Rectal smooth muscle tissue (tissue), 1 donor: ENCODE results near the gene TOR1B.

Source experiments
- H3K27ac ChIP-seq: one replicate; pipeline ENCODE4 v1.7.0; 2013; ENCODE audit warnings: low read depth, low read length, inconsistent platforms
- H3K27me3 ChIP-seq: one replicate; pipeline ENCODE4 v1.7.0; 2013; ENCODE audit warnings: low read length; ENCODE audit not compliant: control insufficient read depth, insufficient read depth
- H3K36me3 ChIP-seq: one replicate; pipeline ENCODE4 v1.7.0; 2013; ENCODE audit warnings: low read length; ENCODE audit not compliant: control insufficient read depth, insufficient read depth
- H3K4me1 ChIP-seq: one replicate; pipeline ENCODE4 v1.7.0; 2013; ENCODE audit warnings: low read length; ENCODE audit not compliant: control insufficient read depth, insufficient read depth
- H3K4me3 ChIP-seq: one replicate; pipeline ENCODE4 v1.7.0; 2013; ENCODE audit warnings: low read length
- H3K9ac ChIP-seq: one replicate; pipeline ENCODE4 v1.7.0; 2013; ENCODE audit warnings: low read length

Gene TOR1B

DNA sequence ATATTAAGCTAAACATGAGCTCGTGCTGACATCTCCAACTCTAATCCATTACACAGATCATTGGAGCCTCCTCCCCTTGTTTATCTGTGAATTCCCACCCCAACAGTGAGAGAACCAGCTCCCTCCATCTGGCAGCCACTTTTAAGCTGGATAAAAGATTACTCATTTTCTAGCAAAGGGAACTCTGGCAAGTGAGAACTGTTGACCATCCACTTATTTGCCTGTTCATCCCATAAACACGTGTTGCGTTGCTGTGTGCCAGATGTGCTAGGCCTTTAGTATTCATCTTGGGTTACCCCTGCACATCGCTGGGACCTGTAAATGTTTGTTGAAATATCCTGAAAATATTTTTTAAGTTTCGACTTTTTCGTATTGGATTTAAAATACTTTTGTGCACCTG lies 23.4 kb downstream of the TOR1B start:
- Histone ChIP-seq H3K9ac (no peak overlapping the region), H3K4me3 (no peak overlapping the region), H3K27me3 (no peaks in the 10 kb centered on the region), H3K36me3 (peaks cover 10% of the 10 kb centered on the region), H3K4me1 (peaks cover 5% of the 10 kb centered on the region), H3K27ac (no peak overlapping the region)

DNA sequence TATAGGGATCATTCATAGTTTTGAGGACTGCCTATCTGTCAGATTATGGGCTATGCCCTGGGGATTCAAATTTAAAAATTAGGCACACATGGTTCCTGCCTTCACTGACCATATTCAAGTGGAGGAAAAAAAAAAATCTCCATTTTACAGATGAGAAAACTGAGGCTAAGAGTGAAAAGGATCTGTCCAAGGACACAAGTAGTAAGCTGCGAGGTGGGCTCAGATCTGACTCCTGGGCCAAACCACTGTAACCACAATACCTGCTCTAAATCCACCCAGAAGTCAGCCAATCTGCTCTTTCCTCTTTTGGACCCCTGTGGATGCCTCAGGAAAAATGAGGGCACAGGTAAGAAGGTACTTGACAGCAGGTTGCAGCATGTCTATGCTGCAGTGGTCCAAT lies 23.8 kb downstream of the TOR1B start:
- Histone ChIP-seq H3K4me1 (peaks cover 5% of the 10 kb centered on the region), H3K4me3 (no peak overlapping the region), H3K27ac (no peak overlapping the region), H3K9ac (no peak overlapping the region), H3K36me3 (peaks cover 9% of the 10 kb centered on the region), H3K27me3 (no peaks in the 10 kb centered on the region)

DNA sequence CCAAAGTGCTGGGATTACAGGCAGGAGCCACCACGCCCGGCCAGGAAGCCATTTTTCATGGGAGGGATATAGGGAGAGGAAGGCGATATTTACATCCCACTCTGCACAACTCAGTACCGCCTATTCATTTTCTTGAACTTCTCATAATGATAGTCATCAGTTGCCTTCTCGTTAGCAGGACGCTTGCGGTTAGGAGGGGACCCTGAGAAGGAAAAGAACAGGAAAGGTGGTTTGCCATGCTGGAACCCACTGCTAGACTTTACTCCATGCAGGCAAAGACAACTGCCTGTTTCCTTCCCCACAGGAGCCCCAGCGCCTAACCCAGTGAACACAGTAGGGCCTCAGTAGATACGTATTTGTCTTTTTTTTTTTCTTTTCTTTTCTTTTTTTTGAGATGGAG lies 25.1 kb downstream of the TOR1B start:
- H3K36me3 ChIP-seq, result peaks cover 9% of the 10 kb centered on the region
- H3K4me1 ChIP-seq, result peaks cover 1% of the 10 kb centered on the region
- no peaks in the 10 kb centered on the region for H3K27me3 ChIP-seq
- no peak overlapping the region for H3K27ac ChIP-seq
- H3K4me3 ChIP-seq, result no peak overlapping the region
- no peak overlapping the region for H3K9ac ChIP-seq

DNA sequence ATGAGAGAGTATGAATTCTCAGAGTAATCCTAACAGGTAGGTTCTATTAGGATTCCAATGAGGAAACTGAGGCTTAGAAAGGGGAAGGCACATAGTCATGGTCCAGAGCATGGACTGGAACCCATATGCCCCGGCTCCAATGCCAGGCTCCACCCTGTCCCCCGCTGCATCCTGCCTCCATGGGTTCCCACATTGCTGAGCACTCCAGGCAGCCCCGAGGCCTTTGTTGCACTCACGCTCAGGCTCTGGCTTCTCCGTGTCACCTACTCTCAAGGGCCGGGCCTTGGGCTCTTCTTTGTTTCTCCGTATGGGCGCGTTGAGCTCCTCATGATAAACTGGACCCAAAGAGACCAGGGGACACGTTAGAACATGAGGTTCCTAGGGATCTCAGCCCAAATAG lies 26.0 kb downstream of the TOR1B start:
- peaks cover 9% of the 10 kb centered on the region for H3K36me3 ChIP-seq

DNA sequence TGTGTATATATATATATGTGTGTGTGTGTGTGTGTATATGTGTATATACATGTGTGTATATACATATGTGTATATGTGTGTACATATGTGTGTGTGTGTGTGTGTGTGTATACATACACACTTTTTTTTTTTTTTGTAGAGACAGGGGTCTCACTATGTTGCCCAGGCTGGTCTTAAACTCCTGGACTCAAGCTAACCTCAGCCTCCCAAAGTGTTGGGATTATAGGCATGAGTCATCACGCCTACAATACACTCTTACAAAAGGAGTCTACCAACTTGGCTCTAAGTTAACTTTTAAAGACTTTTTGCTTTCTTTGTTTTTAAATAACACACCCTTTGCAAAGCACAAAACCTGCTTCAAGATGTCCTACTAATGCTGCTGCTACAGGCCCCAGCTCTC lies 30.0 kb downstream of the TOR1B start:
- Histone ChIP-seq H3K36me3 (peaks cover 9% of the 10 kb centered on the region), H3K4me1 (no peaks in the 10 kb centered on the region), H3K4me3 (no peak overlapping the region), H3K9ac (no peak overlapping the region), H3K27ac (no peak overlapping the region), H3K27me3 (no peaks in the 10 kb centered on the region)

More for the DNA sequence above, 26.0 kb downstream of the TOR1B start:
- Histone ChIP-seq H3K4me3 (no peak overlapping the region), H3K4me1 (no peaks in the 10 kb centered on the region), H3K27me3 (no peaks in the 10 kb centered on the region), H3K27ac (no peak overlapping the region), H3K9ac (no peak overlapping the region)

DNA sequence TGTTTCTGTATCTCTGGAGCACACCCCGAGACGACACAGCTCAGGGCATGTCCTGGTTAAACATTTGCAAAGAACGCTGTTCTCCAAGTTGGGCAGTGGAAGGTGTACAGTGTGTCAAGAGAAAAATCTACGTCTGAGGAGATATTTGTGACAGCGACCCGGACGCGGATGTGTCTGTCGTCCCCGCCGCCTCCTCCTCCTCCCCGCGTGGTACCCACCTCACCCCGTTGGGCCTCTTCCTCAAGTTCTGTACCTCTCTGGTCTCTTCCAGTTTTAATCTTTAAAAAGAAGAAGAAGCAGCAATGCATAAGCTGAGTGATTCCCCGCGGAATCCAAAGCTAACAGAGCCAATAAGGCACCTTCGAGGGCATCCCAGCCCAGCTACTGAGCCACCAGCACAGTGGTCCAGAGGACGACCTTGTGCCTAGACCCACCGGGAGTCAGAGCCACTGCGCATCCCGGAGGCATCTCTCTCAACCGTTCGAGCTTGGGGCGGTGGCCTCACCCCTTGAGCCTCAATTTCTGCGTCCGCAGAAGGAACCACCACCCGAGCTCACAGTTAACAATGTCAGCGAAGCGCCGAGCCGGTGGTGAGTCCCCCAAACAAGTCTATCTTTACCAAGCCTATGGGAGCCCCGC lies 31.6 kb downstream of the TOR1B start:
- Histone ChIP-seq H3K27me3 (no peaks in the 10 kb centered on the region), H3K36me3 (peaks cover 2% of the 10 kb centered on the region), H3K27ac (peak overlapping the region; percentile 81), H3K9ac (peak overlapping the region; percentile 91), H3K4me3 (peak overlapping the region; percentile 98), H3K4me1 (peaks cover 2% of the 10 kb centered on the region)

DNA sequence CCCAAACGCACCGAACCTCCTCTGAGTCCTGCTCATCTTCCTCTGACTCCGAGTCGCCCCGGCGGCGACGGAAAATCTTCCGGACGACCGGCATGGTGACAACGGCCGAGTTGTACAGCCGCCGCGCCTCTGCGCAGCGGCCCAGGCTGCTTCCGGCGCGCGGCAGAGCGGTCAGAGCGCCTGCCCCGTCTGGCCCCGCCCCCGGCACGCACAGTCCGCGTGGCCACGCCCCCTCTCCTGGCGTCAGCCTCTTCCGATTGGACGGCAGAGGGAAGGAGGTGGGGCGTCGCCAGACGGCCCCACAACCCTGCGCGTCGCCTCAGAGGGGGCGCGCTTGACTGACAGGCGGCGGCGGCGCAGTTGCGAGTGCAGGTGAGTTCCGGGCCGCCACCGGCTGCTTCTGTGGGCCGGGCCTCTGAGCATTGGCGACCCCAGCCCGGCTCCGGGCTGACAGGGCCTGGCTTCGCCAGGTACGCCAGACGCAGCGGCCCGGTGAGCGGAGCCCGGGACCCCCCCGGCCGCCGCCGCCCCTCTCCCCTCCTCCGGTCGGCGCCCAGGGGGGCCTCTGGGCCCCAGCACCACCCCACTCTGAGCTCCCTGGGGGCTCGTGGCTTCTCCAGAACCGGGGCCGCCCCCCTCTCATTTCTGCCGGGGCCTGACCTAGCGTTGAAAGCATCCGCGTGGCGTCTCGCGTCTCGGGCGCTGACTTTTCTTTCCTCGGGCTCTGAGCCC lies 32.3 kb downstream of the TOR1B start, which contains the start of the genes C9orf78 and USP20:
C9orf78 (minus strand) TSS at position 148 of the 732 bp plus-strand sequence; CDS start at position 94, 54 bp downstream.
USP20 (plus strand) TSS at position 331 of the 732 bp plus-strand sequence. CDS start 17,098 bp downstream, outside the sequence.
- Histone ChIP-seq H3K27me3 (no peaks in the 10 kb centered on the region), H3K4me3 (peak within 1 kb of the TSS; percentile 98), H3K9ac (peak within 1 kb of the TSS; percentile 91), H3K27ac (peak within 1 kb of the TSS; percentile 86), H3K36me3 (no peaks in the 10 kb centered on the region), H3K4me1 (peaks cover 2% of the 10 kb centered on the region)

DNA sequence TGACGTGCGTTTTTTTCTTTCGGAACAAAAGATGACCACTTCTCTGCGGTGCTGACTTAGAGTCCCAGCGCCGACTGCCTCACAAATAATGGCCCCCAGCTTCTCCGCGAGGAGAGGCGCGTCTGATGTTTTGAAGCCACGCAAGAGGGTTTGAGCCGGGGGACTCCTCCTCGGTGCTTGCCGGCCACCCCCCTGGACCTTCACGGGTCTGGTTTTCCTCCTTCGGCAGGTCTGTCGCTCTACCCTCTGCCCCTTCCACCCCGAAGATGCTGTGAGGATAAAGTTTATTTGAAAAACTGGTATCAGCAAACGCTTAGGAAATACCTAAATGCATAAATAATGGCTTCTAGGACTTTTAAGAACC lies 32.9 kb downstream of the TOR1B start:
- Histone ChIP-seq H3K4me3 (peak overlapping the region; percentile 76), H3K4me1 (peaks cover 2% of the 10 kb centered on the region)

DNA sequence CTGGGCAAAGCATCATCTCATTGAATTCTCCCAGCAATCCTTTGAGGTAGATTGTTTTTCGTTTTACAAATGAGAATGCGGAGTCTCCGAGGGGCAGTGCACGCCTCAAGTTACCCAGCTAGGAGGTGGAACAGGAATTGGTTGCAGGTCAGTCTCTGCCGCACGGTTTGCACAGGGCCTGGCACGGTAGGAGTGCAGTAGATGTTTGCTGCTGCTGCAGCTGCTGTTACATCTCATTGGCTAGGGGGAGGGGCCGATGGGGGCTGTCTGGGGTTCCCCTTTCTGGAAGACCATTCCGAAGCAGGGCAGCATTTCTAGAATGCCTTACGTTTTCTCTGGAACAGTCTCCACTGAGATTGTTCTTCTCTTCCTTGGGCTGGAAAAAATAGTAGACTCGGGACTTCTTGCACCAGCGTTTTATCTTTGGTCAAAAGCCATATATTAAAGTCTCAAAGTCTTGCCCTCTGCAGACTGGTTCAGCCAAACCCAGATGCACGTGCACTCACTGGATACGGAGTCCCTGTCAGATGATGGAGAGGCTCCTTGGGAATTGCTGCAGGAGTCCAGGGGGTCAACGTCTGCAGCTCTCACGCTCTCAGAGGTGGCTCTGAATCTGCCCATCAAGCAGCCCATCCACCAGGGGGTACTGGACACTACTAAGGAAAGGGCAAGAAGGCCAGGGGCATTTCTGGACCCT lies 33.5 kb downstream of the TOR1B start:
- H3K9ac ChIP-seq, result no peak overlapping the region
- H3K27me3 ChIP-seq, result no peaks in the 10 kb centered on the region
- H3K27ac ChIP-seq, result peak overlapping the region; percentile 86
- H3K4me3 ChIP-seq, result peak overlapping the region; percentile 76
- no peaks in the 10 kb centered on the region for H3K36me3 ChIP-seq
- H3K4me1 ChIP-seq, result peaks cover 2% of the 10 kb centered on the region

More for the DNA sequence above, 32.9 kb downstream of the TOR1B start:
- Histone ChIP-seq H3K36me3 (no peaks in the 10 kb centered on the region), H3K27ac (peak overlapping the region; percentile 86), H3K27me3 (no peaks in the 10 kb centered on the region), H3K9ac (peak overlapping the region; percentile 78)

DNA sequence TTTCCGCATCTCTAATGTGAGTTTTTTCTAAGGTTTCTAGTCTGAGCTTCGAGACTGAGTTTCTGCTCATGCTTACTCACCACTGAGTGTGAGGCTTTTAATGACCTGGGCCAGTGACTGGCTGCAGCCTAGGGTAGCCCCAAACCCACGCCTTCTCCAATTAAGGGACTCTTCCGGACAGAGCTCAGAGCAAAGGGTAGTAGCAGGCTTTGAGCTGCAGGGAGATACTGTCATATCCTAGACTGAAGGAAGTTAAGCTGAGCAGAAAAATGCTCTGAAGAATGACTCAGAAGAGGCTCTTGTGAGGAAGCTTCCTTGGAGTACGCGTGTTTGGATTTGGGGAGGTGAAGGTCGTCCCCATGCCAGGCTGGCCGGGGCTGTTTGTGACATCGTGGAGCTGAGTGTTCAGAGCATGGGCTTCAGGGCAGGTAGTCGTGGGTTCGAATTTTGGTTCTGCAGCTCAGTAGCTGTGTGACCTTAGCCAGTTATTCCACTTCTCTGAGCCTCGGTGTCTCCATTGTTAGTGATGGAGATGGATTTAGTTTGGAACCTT lies 35.8 kb downstream of the TOR1B start:
- no peak overlapping the region for H3K27ac ChIP-seq
- H3K36me3 ChIP-seq, result no peaks in the 10 kb centered on the region
- H3K4me3 ChIP-seq, result no peak overlapping the region
- no peaks in the 10 kb centered on the region for H3K27me3 ChIP-seq
- no peak overlapping the region for H3K9ac ChIP-seq
- peaks cover 2% of the 10 kb centered on the region for H3K4me1 ChIP-seq

DNA sequence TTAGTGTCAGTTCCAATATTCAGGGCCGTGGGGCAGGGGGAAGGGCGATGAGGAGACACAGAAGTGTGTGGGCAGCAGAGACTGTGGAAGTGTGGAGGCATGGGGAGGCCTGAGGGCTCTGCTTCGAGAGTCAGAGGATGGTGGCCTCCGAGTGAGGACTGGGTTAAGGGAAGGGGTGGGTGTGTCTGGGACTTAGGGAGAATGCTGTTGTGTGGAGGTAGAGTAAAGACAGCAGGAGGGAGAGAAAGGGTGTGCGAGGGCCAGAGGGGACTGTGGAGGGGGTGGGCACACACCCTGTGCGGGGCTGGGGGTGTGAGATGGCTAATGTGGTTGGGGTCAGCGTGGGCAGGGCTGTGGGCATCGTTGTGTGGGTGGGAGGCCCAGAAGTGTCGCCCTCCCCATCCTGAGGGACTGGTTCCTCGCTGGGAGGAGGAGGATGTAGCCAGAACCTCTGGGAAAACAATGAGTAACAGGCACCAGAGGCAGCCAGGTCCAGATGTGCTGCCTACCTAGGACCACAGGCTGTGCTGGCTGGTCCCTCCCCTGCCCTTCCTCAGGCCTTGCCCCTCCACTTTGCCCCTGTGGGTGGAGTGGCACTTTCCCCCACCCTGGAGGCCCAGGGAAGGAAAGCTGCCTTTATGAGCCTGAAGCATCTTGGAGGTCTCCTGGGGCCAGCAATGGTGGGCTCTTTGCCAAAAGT lies 36.5 kb downstream of the TOR1B start:
- H3K27me3 ChIP-seq, result no peaks in the 10 kb centered on the region
- no peak overlapping the region for H3K4me3 ChIP-seq
- H3K36me3 ChIP-seq, result no peaks in the 10 kb centered on the region
- H3K9ac ChIP-seq, result no peak overlapping the region
- no peak overlapping the region for H3K27ac ChIP-seq
- peaks cover 2% of the 10 kb centered on the region for H3K4me1 ChIP-seq

DNA sequence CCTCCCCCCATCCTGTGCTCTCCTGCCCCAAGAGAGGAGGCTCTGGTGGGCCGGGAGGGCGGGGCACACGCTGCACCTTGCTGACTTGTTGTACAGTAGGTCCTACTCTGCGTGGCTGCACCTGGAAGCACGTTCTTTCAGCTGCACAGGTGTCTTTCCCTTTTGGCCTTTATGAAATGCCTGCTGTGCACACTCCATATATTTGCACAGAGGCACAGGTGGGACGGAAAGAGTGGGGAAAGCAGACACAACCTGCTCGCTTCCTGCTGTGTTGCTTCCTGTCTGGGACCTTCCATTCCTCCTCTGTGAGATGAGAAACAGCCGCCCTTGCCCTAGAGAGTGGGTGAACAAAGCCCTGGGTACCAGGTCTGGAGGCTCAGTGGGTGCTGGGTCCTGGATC lies 37.0 kb downstream of the TOR1B start:
- Histone ChIP-seq H3K4me3 (no peak overlapping the region), H3K9ac (no peak overlapping the region), H3K27me3 (no peaks in the 10 kb centered on the region), H3K36me3 (no peaks in the 10 kb centered on the region), H3K27ac (no peak overlapping the region), H3K4me1 (peaks cover 2% of the 10 kb centered on the region)
